Measurements from ENCODE around the gene ENOPH1.

ENOPH1 gene

GRCh38 chr4:82489987-82490386 lies 59.6 kb downstream of the ENOPH1 start:
- TF ChIP-seq, protein P1, sequence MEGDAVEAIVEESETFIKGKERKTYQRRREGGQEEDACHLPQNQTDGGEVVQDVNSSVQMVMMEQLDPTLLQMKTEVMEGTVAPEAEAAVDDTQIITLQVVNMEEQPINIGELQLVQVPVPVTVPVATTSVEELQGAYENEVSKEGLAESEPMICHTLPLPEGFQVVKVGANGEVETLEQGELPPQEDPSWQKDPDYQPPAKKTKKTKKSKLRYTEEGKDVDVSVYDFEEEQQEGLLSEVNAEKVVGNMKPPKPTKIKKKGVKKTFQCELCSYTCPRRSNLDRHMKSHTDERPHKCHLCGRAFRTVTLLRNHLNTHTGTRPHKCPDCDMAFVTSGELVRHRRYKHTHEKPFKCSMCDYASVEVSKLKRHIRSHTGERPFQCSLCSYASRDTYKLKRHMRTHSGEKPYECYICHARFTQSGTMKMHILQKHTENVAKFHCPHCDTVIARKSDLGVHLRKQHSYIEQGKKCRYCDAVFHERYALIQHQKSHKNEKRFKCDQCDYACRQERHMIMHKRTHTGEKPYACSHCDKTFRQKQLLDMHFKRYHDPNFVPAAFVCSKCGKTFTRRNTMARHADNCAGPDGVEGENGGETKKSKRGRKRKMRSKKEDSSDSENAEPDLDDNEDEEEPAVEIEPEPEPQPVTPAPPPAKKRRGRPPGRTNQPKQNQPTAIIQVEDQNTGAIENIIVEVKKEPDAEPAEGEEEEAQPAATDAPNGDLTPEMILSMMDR (IDR thresholded peaks at IDR 0.05; ENCODE audit: insufficient read depth, low read length): no peak
- no peak for TF ChIP-seq GABPA (IDR thresholded peaks at IDR 0.05; ENCODE audit: low read depth)
- TF ChIP-seq SPI1 (IDR thresholded peaks at IDR 0.05; ENCODE audit: borderline replicate concordance, low read depth): no peak
- no peak for TF ChIP-seq POLR2AphosphoS5 (IDR thresholded peaks at IDR 0.05; ENCODE audit: low read depth)
- TF ChIP-seq, protein P2, sequence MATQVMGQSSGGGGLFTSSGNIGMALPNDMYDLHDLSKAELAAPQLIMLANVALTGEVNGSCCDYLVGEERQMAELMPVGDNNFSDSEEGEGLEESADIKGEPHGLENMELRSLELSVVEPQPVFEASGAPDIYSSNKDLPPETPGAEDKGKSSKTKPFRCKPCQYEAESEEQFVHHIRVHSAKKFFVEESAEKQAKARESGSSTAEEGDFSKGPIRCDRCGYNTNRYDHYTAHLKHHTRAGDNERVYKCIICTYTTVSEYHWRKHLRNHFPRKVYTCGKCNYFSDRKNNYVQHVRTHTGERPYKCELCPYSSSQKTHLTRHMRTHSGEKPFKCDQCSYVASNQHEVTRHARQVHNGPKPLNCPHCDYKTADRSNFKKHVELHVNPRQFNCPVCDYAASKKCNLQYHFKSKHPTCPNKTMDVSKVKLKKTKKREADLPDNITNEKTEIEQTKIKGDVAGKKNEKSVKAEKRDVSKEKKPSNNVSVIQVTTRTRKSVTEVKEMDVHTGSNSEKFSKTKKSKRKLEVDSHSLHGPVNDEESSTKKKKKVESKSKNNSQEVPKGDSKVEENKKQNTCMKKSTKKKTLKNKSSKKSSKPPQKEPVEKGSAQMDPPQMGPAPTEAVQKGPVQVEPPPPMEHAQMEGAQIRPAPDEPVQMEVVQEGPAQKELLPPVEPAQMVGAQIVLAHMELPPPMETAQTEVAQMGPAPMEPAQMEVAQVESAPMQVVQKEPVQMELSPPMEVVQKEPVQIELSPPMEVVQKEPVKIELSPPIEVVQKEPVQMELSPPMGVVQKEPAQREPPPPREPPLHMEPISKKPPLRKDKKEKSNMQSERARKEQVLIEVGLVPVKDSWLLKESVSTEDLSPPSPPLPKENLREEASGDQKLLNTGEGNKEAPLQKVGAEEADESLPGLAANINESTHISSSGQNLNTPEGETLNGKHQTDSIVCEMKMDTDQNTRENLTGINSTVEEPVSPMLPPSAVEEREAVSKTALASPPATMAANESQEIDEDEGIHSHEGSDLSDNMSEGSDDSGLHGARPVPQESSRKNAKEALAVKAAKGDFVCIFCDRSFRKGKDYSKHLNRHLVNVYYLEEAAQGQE (IDR thresholded peaks at IDR 0.05; ENCODE audit: insufficient replicate concordance, low read depth): no peak
- Histone ChIP-seq H3K27ac (replicated peaks) (no peak overlapping the region), H3K27me3 (ENCODE audit: insufficient read depth, poor library complexity, severe bottlenecking) (no peaks in the 10 kb centered on the region), H3K4me3 (replicated peaks; ENCODE audit: insufficient read depth, low read length) (no peak overlapping the region)
- DNase-seq (ENCODE audit: low read depth in 1 of 2, low spot score in 1 of 2): no peak

GRCh38 chr4:82491251-82491960 lies 61.0 kb downstream of the ENOPH1 start:
- Histone ChIP-seq H3K27ac (replicated peaks) (no peak overlapping the region), H3K27me3 (ENCODE audit: insufficient read depth, poor library complexity, severe bottlenecking) (no peaks in the 10 kb centered on the region), H3K4me3 (replicated peaks; ENCODE audit: insufficient read depth, low read length) (no peak overlapping the region)
- DNase-seq (ENCODE audit: low read depth in 1 of 2, low spot score in 1 of 2): no peak
- TF ChIP-seq GABPA (IDR thresholded peaks at IDR 0.05; ENCODE audit: low read depth) (no peak), SPI1 (IDR thresholded peaks at IDR 0.05; ENCODE audit: borderline replicate concordance, low read depth) (no peak), POLR2AphosphoS5 (IDR thresholded peaks at IDR 0.05; ENCODE audit: low read depth) (no peak)
- TF ChIP-seq, protein P2 (IDR thresholded peaks at IDR 0.05; ENCODE audit: insufficient replicate concordance, low read depth): no peak
- TF ChIP-seq, protein P1 (IDR thresholded peaks at IDR 0.05; ENCODE audit: insufficient read depth, low read length): no peak

- DNase-seq (ENCODE audit: low read depth in 1 of 2, low spot score in 1 of 2): peak in 1 of 2 experiments; percentile 9
- H3K27ac ChIP-seq (replicated peaks): no peak overlapping the region
These were observed 63.5 kb downstream of the ENOPH1 start for GRCh38 chr4:82493721-82494425.

More at GRCh38 chr4:82493721-82494425, 63.5 kb downstream of the ENOPH1 start:
- Histone ChIP-seq H3K4me3 (replicated peaks; ENCODE audit: insufficient read depth, low read length) (no peak overlapping the region), H3K27me3 (ENCODE audit: insufficient read depth, poor library complexity, severe bottlenecking) (no peaks in the 10 kb centered on the region)
- TF ChIP-seq SPI1 (IDR thresholded peaks at IDR 0.05; ENCODE audit: borderline replicate concordance, low read depth) (no peak), GABPA (IDR thresholded peaks at IDR 0.05; ENCODE audit: low read depth) (no peak), POLR2AphosphoS5 (IDR thresholded peaks at IDR 0.05; ENCODE audit: low read depth) (no peak)
- TF ChIP-seq, protein P2 (IDR thresholded peaks at IDR 0.05; ENCODE audit: insufficient replicate concordance, low read depth): no peak
- TF ChIP-seq, protein P1 (IDR thresholded peaks at IDR 0.05; ENCODE audit: insufficient read depth, low read length): no peak

Data from HL-60 (cell line).